Hepatic stellate cell (primary cell): ENCODE measurements around the gene IL16.
A peak's percentile ranks its signal among the peaks of the same experiment; 100 is the strongest.

ENCODE experiments used
- DNase-seq: peaks from one replicate; pipeline ENCODE4 v3.0.0; 2011; ENCODE audit warnings: low spot score

Gene IL16

GRCh38 chr15:81209635-81210034, 13.0 kb downstream of the IL16 start:
- DNase-seq: no peak

- no peak for DNase-seq
These were observed 14.7 kb downstream of the IL16 start for GRCh38 chr15:81211376-81211775.

- no peak for DNase-seq
These were observed 17.3 kb downstream of the IL16 start for GRCh38 chr15:81213982-81214381.

- no peak for DNase-seq
These were observed 18.9 kb downstream of the IL16 start for GRCh38 chr15:81215531-81215930.

- no peak for DNase-seq
These were observed 19.3 kb downstream of the IL16 start for GRCh38 chr15:81215983-81216382.

GRCh38 chr15:81216422-81216821, 19.7 kb downstream of the IL16 start:
- DNase-seq: no peak

- no peak for DNase-seq
These were observed 24.8 kb downstream of the IL16 start for GRCh38 chr15:81221449-81221848.

GRCh38 chr15:81222007-81222406, 25.3 kb downstream of the IL16 start:
- no peak for DNase-seq

GRCh38 chr15:81223346-81223971, 26.8 kb downstream of the IL16 start:
- DNase-seq: no peak

GRCh38 chr15:81224232-81224631, 27.6 kb downstream of the IL16 start:
- no peak for DNase-seq

GRCh38 chr15:81225161-81225671, 28.5 kb downstream of the IL16 start:
- no peak for DNase-seq

GRCh38 chr15:81227716-81228115, 31.0 kb downstream of the IL16 start:
- no peak for DNase-seq

- DNase-seq: no peak
These were observed 32.9 kb downstream of the IL16 start for GRCh38 chr15:81229586-81229985.

- no peak for DNase-seq
These were observed 38.8 kb downstream of the IL16 start for GRCh38 chr15:81235276-81236123.

- no peak for DNase-seq
These were observed 42.5 kb downstream of the IL16 start for GRCh38 chr15:81239190-81239589.

- DNase-seq: no peak
These were observed 46.1 kb downstream of the IL16 start for GRCh38 chr15:81242778-81243177.

- DNase-seq: no peak
These were observed 47.6 kb downstream of the IL16 start for GRCh38 chr15:81244306-81244705.

- no peak for DNase-seq
These were observed 57.2 kb downstream of the IL16 start for GRCh38 chr15:81253846-81254245.

GRCh38 chr15:81254277-81254915, 57.7 kb downstream of the IL16 start:
- DNase-seq: no peak

GRCh38 chr15:81254916-81255290, 58.2 kb downstream of the IL16 start:
- DNase-seq: no peak

- no peak for DNase-seq
These were observed 58.8 kb downstream of the IL16 start for GRCh38 chr15:81255315-81255957.

- no peak for DNase-seq
These were observed 59.3 kb downstream of the IL16 start for GRCh38 chr15:81255958-81256320.

- DNase-seq: peak; percentile 41
These were observed 60.2 kb downstream of the IL16 start for GRCh38 chr15:81256916-81257315.
